Omental fat pad (tissue), 4 donors: ENCODE measurements around the gene TUSC7. TPM values are rescaled to one million over a fixed set of nuclear protein-coding genes. Genes with fewer than 3 reads are reported as not detected.

Experiments
- ATAC-seq: fragments of 150-250 bp; one replicate; pipeline ENCODE4 v1.9.1; 2016; ENCODE audit warnings: mild to moderate bottlenecking, moderate library complexity; ENCODE audit not compliant: low FRiP score
- DNase-seq: peaks from one replicate; pipeline ENCODE4 v3.0.0-alpha.2; 2019; ENCODE audit warnings: low spot score
- CTCF ChIP-seq, 3 donors: fragments of 450-650 bp; IDR thresholded peaks; one replicate each; pipeline ENCODE4 v1.5.1; 2016 to 2017; ENCODE audit warnings: antibody characterized with exemption in 3 of 3, mild to moderate bottlenecking in 3 of 3, moderate library complexity in 2 of 3
- total RNA-seq, 4 donors: library from RNA; depleted of rRNA; stranded (reverse); fragments of >200 nt; gene quantifications; one replicate each; pipeline ENCODE4 v1.1.0, GENCODE V29; 2016

The TUSC7 gene
- total RNA-seq, 4 donors from 2014 or later: not detected

DNA sequence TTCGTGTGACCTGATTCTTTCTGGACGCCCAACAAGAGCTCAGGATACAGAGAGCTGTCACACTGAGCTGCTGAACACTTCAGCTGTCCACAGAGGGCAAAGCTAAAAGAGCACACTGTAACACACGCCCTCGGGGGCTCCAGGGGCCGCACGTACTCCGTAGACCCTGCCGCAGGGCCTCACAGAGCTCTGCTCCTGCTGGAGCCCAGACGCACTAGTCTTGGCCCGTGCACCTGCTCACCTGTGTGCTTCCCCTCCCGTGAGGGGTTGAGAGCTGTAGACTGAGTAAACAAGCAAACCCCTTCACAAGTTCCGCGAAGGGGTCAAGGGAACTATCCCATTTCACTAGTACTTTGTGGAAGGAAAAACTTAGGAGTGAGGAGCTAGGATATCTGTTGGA lies 30.7 kb upstream of the TUSC7 start:
- ATAC-seq (no peak), DNase-seq (no peak)
- no peak for TF ChIP-seq CTCF (IDR thresholded peaks at IDR 0.05)

GRCh38 chr3:116691041-116691440 lies 18.5 kb upstream of the TUSC7 start:
- ATAC-seq (no peak), DNase-seq (no peak)
- no peak for TF ChIP-seq CTCF (IDR thresholded peaks at IDR 0.05)

DNA sequence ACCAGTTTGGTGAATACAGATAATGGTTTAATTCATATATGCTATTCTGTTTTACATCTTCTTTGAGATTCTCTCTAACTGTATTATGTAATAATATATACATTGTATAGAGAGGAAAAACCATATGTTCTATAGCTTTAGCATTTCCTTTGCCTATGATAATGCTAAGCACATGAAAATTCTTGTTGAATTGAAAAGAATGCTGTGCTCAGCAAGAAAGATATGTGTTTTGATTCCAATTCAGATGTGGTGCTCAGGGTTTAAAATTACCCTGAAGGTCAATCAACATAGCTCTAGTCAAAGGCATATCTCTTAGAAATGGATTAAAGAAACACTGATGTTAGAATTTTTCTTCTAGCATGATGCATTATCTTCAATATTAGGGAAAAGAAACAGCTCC lies 8.5 kb upstream of the TUSC7 start:
- no peak for ATAC-seq
- TF ChIP-seq CTCF (IDR thresholded peaks at IDR 0.05): no peak
- DNase-seq: no peak

GRCh38 chr3:116702334-116702733 lies 7.2 kb upstream of the TUSC7 start:
- ATAC-seq (no peak), DNase-seq (no peak)

DNA sequence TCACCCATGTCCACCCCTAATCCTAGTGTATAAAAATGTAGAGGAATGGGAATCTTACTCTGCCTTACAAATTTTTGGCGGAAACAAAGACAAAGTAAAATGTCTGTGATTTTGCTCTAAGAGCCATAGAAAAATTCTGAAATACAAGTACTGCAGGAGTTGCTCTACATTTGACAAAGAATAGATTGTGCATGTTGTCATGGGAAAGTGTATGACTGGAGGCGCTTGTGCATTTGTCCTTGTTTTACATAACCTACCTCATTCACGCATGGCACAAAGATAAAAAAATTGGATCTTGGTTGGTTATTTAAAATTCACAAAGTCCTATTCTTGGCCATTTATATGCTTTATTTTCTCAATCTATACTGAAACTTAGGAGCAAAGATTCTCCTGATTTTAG lies 2.0 kb upstream of the TUSC7 start:
- no peak for ATAC-seq
- TF ChIP-seq CTCF (IDR thresholded peaks at IDR 0.05): no peak
- DNase-seq: no peak

More at GRCh38 chr3:116702334-116702733, 7.2 kb upstream of the TUSC7 start:
- no peak for TF ChIP-seq CTCF (IDR thresholded peaks at IDR 0.05)

GRCh38 chr3:116716490-116716889 lies 6.9 kb downstream of the TUSC7 start:
- ATAC-seq: no peak
- DNase-seq: no peak

More at GRCh38 chr3:116716490-116716889, 6.9 kb downstream of the TUSC7 start:
- no peak for TF ChIP-seq CTCF (IDR thresholded peaks at IDR 0.05)
